GM06990 (cell line): ENCODE data around the gene SLC28A2.

Source experiments
- DNase-seq: peaks from one replicate; pipeline ENCODE4 v3.0.0-alpha.2; 2011; ENCODE audit not compliant: insufficient read length; ENCODE audit errors: extremely low read depth
- H3K27me3 ChIP-seq: replicated peaks from 2 replicates; pipeline ENCODE4 v1.6.0; 2011; ENCODE audit warnings: low read length; ENCODE audit not compliant: control insufficient read depth, insufficient read depth
- H3K36me3 ChIP-seq: 2 replicates; pipeline ENCODE4 v1.5.1; 2011; ENCODE audit warnings: low read length; ENCODE audit not compliant: control insufficient read depth, insufficient read depth
- H3K4me3 ChIP-seq: replicated peaks from 2 replicates; pipeline ENCODE4 v1.5.1; 2011; ENCODE audit warnings: low read depth, mild to moderate bottlenecking, control low read depth, low read length
- CTCF ChIP-seq: IDR thresholded peaks from 2 replicates; pipeline ENCODE4 v1.5.1; 2011; ENCODE audit warnings: low read length, control low read depth, mild to moderate bottlenecking, inconsistent platforms; ENCODE audit not compliant: insufficient read depth, poor library complexity, severe bottlenecking

The SLC28A2 gene

GRCh38 chr15:45221967-45222366, 30.1 kb upstream of the SLC28A2 start:
- Histone ChIP-seq H3K36me3 (no peaks in the 10 kb centered on the region), H3K4me3 (no peak overlapping the region), H3K27me3 (no peaks in the 10 kb centered on the region; the same call in none of the 2 replicates)
- no peak for TF ChIP-seq CTCF
- DNase-seq, result no peak

GRCh38 chr15:45224621-45225217, 27.3 kb upstream of the SLC28A2 start:
- no peak for DNase-seq

GRCh38 chr15:45225506-45226273, 26.3 kb upstream of the SLC28A2 start:
- Histone ChIP-seq H3K27me3 (peaks cover 2% of the 10 kb centered on the region), H3K4me3 (no peak overlapping the region), H3K36me3 (no peaks in the 10 kb centered on the region)
- TF ChIP-seq CTCF, result peak; percentile 18
- no peak for DNase-seq

More at GRCh38 chr15:45224621-45225217, 27.3 kb upstream of the SLC28A2 start:
- no peak overlapping the region for H3K4me3 ChIP-seq
- no peak for TF ChIP-seq CTCF
- H3K36me3 ChIP-seq, result no peaks in the 10 kb centered on the region
- peaks cover 2% of the 10 kb centered on the region for H3K27me3 ChIP-seq

GRCh38 chr15:45228931-45229330, 23.1 kb upstream of the SLC28A2 start:
- DNase-seq, result no peak
- Histone ChIP-seq H3K27me3 (peaks cover 2% of the 10 kb centered on the region; the same call in 1 of the 2 replicates), H3K36me3 (no peaks in the 10 kb centered on the region), H3K4me3 (no peak overlapping the region)
- no peak for TF ChIP-seq CTCF

- Histone ChIP-seq H3K27me3 (peaks cover 2% of the 10 kb centered on the region; the same call in 1 of the 2 replicates), H3K36me3 (no peaks in the 10 kb centered on the region), H3K4me3 (no peak overlapping the region)
- DNase-seq, result no peak
- TF ChIP-seq CTCF, result no peak
Measured at GRCh38 chr15:45230245-45230965, 21.6 kb upstream of the SLC28A2 start.
